MCF 10A (cell line): ENCODE data around the gene MTRFR. TPM values are rescaled to one million over a fixed set of nuclear protein-coding genes. Genes with fewer than 3 reads are reported as not detected.

Experiments used
- BruUV-seq: library from RNA; stranded (reverse); fragments of 400-500 nt; replicated peaks from 2 replicates; lab custom pipeline; 2021; lab: Mats Ljungman, UMichigan
- CTCF ChIA-PET: fragments of 300-600 bp; sonication (Branson Sonifier 250); formaldehyde crosslinking; extraction: SDS; loops from one replicate; lab custom pipeline; 2021; ENCODE audit warnings: antibody characterized with exemption, inconsistent platforms; lab: Yijun Ruan, JAX
- POLR2A ChIA-PET: fragments of 300-600, 350-650 bp; sonication (Branson Sonifier 250); formaldehyde crosslinking; extraction: SDS; loops from one replicate; lab custom pipeline; 2020; ENCODE audit warnings: antibody characterized with exemption, inconsistent platforms; lab: Yijun Ruan, JAX
- DNase-seq: peaks from one replicate; pipeline ENCODE4 v3.0.0-alpha.2; 2018; ENCODE audit not compliant: unreplicated experiment
- H3K27ac Mint-ChIP-seq: one replicate; pipeline ENCODE4 v1.8.0; 2022; ENCODE audit warnings: mild to moderate bottlenecking, low read depth, mixed read lengths; ENCODE audit not compliant: unreplicated experiment
- H3K27me3 Mint-ChIP-seq: one replicate; pipeline ENCODE4 v1.8.0; 2022; ENCODE audit warnings: mixed read lengths; ENCODE audit not compliant: insufficient read depth, unreplicated experiment
- H3K36me3 Mint-ChIP-seq: one replicate; pipeline ENCODE4 v1.8.0; 2022; ENCODE audit warnings: mild to moderate bottlenecking, moderate library complexity, mixed read lengths; ENCODE audit not compliant: insufficient read depth, unreplicated experiment
- H3K4me1 Mint-ChIP-seq: one replicate; pipeline ENCODE4 v1.8.0; 2022; ENCODE audit warnings: mixed read lengths; ENCODE audit not compliant: insufficient read depth, unreplicated experiment
- H3K4me3 Mint-ChIP-seq: one replicate; pipeline ENCODE4 v1.8.0; 2022; ENCODE audit warnings: mild to moderate bottlenecking, moderate library complexity, mixed read lengths; ENCODE audit not compliant: unreplicated experiment
- H3K9me3 Mint-ChIP-seq: one replicate; pipeline ENCODE4 v1.8.0; 2022; ENCODE audit warnings: mixed read lengths; ENCODE audit not compliant: unreplicated experiment
- CTCF ChIP-seq: fragments of 200-600 bp; IDR thresholded peaks from one replicate; pipeline ENCODE4 v1.8.0; 2022; ENCODE audit warnings: antibody characterized with exemption, mild to moderate bottlenecking; ENCODE audit not compliant: unreplicated experiment
- intact Hi-C: fragments of 100-400 bp; cut with micrococcal nuclease; formaldehyde crosslinking; loops from 2 replicates; pipeline ENCODE4 v1.14.1; 2022
- total RNA-seq: library from RNA; stranded (reverse); gene quantifications from 2 replicates; pipeline ENCODE4 v1.2.3, GENCODE V29; 2022

Gene MTRFR
- total RNA-seq, 1 experiment from 2014 or later = 26.5 TPM

GRCh38 chr12:123282111-123282510 is 48.9 kb downstream of the MTRFR start:
- Mint-ChIP-seq H3K4me1 (no peaks in the 10 kb centered on the region), H3K36me3 (peaks cover 6% of the 10 kb centered on the region), H3K27me3 (no peaks in the 10 kb centered on the region), H3K27ac (no peak overlapping the region), H3K9me3 (no peaks in the 10 kb centered on the region), H3K4me3 (no peak overlapping the region)
- ChIA-PET POLR2A (interaction anchor here (0.7 to 1.1 kb wide), 2 partner anchors 81 to 452 kb away, joined by 3 read pairs; no protein-coding TSS in a partner anchor), CTCF (interaction anchor here (0.7 to 1.7 kb wide), 3 partner anchors 9 to 299 kb away, joined by 3 to 4 read pairs (median 4); no protein-coding TSS in a partner anchor)
- BruUV-seq = no TSS peak
- TF ChIP-seq CTCF = no peak
- DNase-seq = no peak
- intact Hi-C loops = no loop called here

- no peak for DNase-seq
- CTCF ChIA-PET = interaction anchor here (0.5 to 0.9 kb wide), 5 partner anchors 16 to 1297 kb away, joined by 3 to 6 read pairs (median 3); no protein-coding TSS in a partner anchor
- no peaks in the 10 kb centered on the region for H3K9me3 Mint-ChIP-seq
- BruUV-seq = no TSS peak
- TF ChIP-seq CTCF = no peak
- peaks cover 9% of the 10 kb centered on the region for H3K36me3 Mint-ChIP-seq
- no peak overlapping the region for H3K27ac Mint-ChIP-seq
- POLR2A ChIA-PET = no interaction called here
- no peak overlapping the region for H3K4me3 Mint-ChIP-seq
- intact Hi-C loops = no loop called here
- no peaks in the 10 kb centered on the region for H3K27me3 Mint-ChIP-seq
- no peaks in the 10 kb centered on the region for H3K4me1 Mint-ChIP-seq
These were observed 50.2 kb downstream of the MTRFR start for GRCh38 chr12:123283461-123283860.

GRCh38 chr12:123284669-123285068 is 51.4 kb downstream of the MTRFR start:
- Mint-ChIP-seq H3K4me3 (no peak overlapping the region), H3K36me3 (peaks cover 21% of the 10 kb centered on the region), H3K9me3 (no peaks in the 10 kb centered on the region), H3K4me1 (no peaks in the 10 kb centered on the region), H3K27me3 (no peaks in the 10 kb centered on the region), H3K27ac (no peak overlapping the region)
- no peak for TF ChIP-seq CTCF
- intact Hi-C loops = no loop called here
- BruUV-seq = no TSS peak
- POLR2A ChIA-PET = no interaction called here
- CTCF ChIA-PET = no interaction called here
- no peak for DNase-seq

- CTCF ChIA-PET = interaction anchor here (1.2 kb wide), 1 partner anchor 16 kb away, joined by 3 read pairs; no protein-coding TSS in a partner anchor
- no peak for DNase-seq
- TF ChIP-seq CTCF = no peak
- H3K9me3 Mint-ChIP-seq = no peaks in the 10 kb centered on the region
- peaks cover 36% of the 10 kb centered on the region for H3K36me3 Mint-ChIP-seq
- no peak overlapping the region for H3K27ac Mint-ChIP-seq
- BruUV-seq = no TSS peak
- intact Hi-C loops = no loop called here
- H3K27me3 Mint-ChIP-seq = no peaks in the 10 kb centered on the region
- H3K4me3 Mint-ChIP-seq = no peak overlapping the region
- H3K4me1 Mint-ChIP-seq = no peaks in the 10 kb centered on the region
- POLR2A ChIA-PET = interaction anchor here (0.6 kb wide), 1 partner anchor 145 kb away, joined by 3 read pairs; no protein-coding TSS in a partner anchor
These were observed 53.6 kb downstream of the MTRFR start for GRCh38 chr12:123286652-123287373.
